Stimulated activated CD4-positive, alpha-beta T cell treated with anti-CD3 and anti-CD28 coated beads, Interleukin-4, amount 100 ng/mL, for 24 hours (primary cell): ENCODE results near the gene HEATR3.

ENCODE experiments used
- DNase-seq: peaks from one replicate; pipeline ENCODE4 v3.0.0-alpha.2; 2020

The HEATR3 gene

GRCh38 chr16:50065624-50066481 lies at the start of gene HEATR3:
Gene HEATR3, plus strand, starts transcription at chr16:50065970. Its CDS starts 162 bp downstream, at chr16:50066132.
- DNase-seq = peak; percentile 94

GRCh38 chr16:50017553-50017952 lies 48.2 kb upstream of the HEATR3 start:
- DNase-seq = no peak

GRCh38 chr16:50021544-50021943 lies 44.2 kb upstream of the HEATR3 start:
- no peak for DNase-seq

GRCh38 chr16:50023641-50024040 lies 42.1 kb upstream of the HEATR3 start:
- no peak for DNase-seq

GRCh38 chr16:50024207-50024606 lies 41.6 kb upstream of the HEATR3 start:
- DNase-seq = no peak

GRCh38 chr16:50024684-50025536 lies 40.9 kb upstream of the HEATR3 start, which contains the start of gene CNEP1R1:
Gene CNEP1R1, plus strand, starts transcription at chr16:50025225. Its CDS starts 91 bp downstream, at chr16:50025316.
- DNase-seq = peak; percentile 93

GRCh38 chr16:50025537-50025931 lies 40.2 kb upstream of the HEATR3 start:
- peak; percentile 29 for DNase-seq

- no peak for DNase-seq
Observed at GRCh38 chr16:50027829-50028228, 37.9 kb upstream of the HEATR3 start.

- no peak for DNase-seq
Observed at GRCh38 chr16:50035468-50035992, 30.2 kb upstream of the HEATR3 start.

GRCh38 chr16:50036426-50036825 lies 29.3 kb upstream of the HEATR3 start:
- no peak for DNase-seq

- DNase-seq = no peak
Observed at GRCh38 chr16:50037662-50038220, 28.0 kb upstream of the HEATR3 start.

- DNase-seq = no peak
Observed at GRCh38 chr16:50038286-50038685, 27.5 kb upstream of the HEATR3 start.

- no peak for DNase-seq
Observed at GRCh38 chr16:50038756-50039529, 26.8 kb upstream of the HEATR3 start.

GRCh38 chr16:50040018-50040417 lies 25.8 kb upstream of the HEATR3 start:
- no peak for DNase-seq

- DNase-seq = no peak
Observed at GRCh38 chr16:50040710-50041109, 25.1 kb upstream of the HEATR3 start.

- DNase-seq = no peak
Observed at GRCh38 chr16:50043358-50043757, 22.4 kb upstream of the HEATR3 start.

GRCh38 chr16:50045412-50045811 lies 20.4 kb upstream of the HEATR3 start:
- DNase-seq = no peak

GRCh38 chr16:50046853-50047252 lies 18.9 kb upstream of the HEATR3 start:
- DNase-seq = no peak

- no peak for DNase-seq
Observed at GRCh38 chr16:50047864-50048263, 17.9 kb upstream of the HEATR3 start.

- DNase-seq = no peak
Observed at GRCh38 chr16:50050802-50051201, 15.0 kb upstream of the HEATR3 start.

GRCh38 chr16:50056226-50056625 lies 9.5 kb upstream of the HEATR3 start:
- no peak for DNase-seq

- DNase-seq = no peak
Observed at GRCh38 chr16:50058091-50058771, 7.5 kb upstream of the HEATR3 start.
